Measurements from ENCODE around the gene CERKL. TPM values are rescaled to one million over a fixed set of nuclear protein-coding genes. Genes with fewer than 3 reads are reported as not detected.

The CERKL gene
- total and polyA plus RNA-seq, 2 of the 13 experiments (the other 11 are each of a cell fraction or from before 2014, with no cell fraction given): not detected

DNA sequence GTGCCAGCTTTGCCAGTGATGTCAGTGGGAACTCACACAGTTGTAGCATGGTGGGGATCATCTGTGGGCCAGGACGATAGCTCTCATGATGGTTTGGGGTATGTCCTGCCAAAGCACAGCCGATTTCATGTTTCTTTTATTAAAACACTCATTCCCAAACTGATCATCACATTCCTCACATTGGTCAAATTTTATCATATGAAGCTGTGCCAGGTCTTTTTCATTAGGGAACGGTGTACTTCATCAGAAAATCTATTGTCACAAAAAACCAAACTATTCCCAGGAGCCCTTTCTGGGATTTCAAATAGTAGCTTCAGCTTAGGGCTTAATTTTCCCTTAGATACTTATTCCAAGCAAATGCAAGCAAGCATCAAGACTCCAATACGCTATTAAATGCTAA, 157.7 kb downstream of the CERKL start (continued):
- TF ChIP-seq, protein P1, sequence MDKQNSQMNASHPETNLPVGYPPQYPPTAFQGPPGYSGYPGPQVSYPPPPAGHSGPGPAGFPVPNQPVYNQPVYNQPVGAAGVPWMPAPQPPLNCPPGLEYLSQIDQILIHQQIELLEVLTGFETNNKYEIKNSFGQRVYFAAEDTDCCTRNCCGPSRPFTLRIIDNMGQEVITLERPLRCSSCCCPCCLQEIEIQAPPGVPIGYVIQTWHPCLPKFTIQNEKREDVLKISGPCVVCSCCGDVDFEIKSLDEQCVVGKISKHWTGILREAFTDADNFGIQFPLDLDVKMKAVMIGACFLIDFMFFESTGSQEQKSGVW (CRISPR knock-in tag; IDR thresholded peaks at IDR 0.05; ENCODE audit: borderline replicate concordance): no peak
- no peak for TF ChIP-seq ZBTB21 (CRISPR knock-in tag; IDR thresholded peaks at IDR 0.05)

Other genes with a start within 250 kb of the CERKL start
- not detected in 2 replicates for gene ITGA4, start 199.7 kb downstream of the CERKL start, total RNA-seq (2016; rRNA removed; fragmentation: Illumina TruSeq; extraction: Trizol)
- not detected in 2 replicates for gene ITGA4, start 199.7 kb downstream of the CERKL start, polyA plus RNA-seq (2011; rRNA removed)
- not detected in 2 replicates for gene NEUROD1, start 23.4 kb upstream of the CERKL start, total RNA-seq (2016; rRNA removed; fragmentation: Illumina TruSeq; extraction: Trizol)
- not detected in 2 replicates for gene NEUROD1, start 23.4 kb upstream of the CERKL start, polyA plus RNA-seq (2011; rRNA removed)
- 61.4 and 62.3 TPM in 2 replicates for gene ITPRID2, start 234.6 kb upstream of the CERKL start, total RNA-seq (2016; rRNA removed; fragmentation: Illumina TruSeq; extraction: Trizol)
- 35.3 and 44.8 TPM in 2 replicates for gene ITPRID2, start 234.6 kb upstream of the CERKL start, polyA plus RNA-seq (2011; rRNA removed)